ENCODE measurements around the gene TMPRSS3.

The TMPRSS3 gene

GRCh38 chr21:42423197-42423675, 27.4 kb upstream of the TMPRSS3 start:
- DNase-seq (ENCODE audit: insufficient read length, low spot score) (no peak), FAIRE-seq (no peak)
- no peak for TF ChIP-seq CTCF (IDR thresholded peaks at IDR 0.05; ENCODE audit: insufficient read depth, missing control alignments)

- DNase-seq (ENCODE audit: insufficient read length, low spot score) (no peak), FAIRE-seq (no peak)
- TF ChIP-seq CTCF (IDR thresholded peaks at IDR 0.05; ENCODE audit: insufficient read depth, missing control alignments), result no peak
These were observed 25.4 kb upstream of the TMPRSS3 start for GRCh38 chr21:42421018-42421793.

- FAIRE-seq, result no peak
- no peak for DNase-seq (ENCODE audit: insufficient read length, low spot score)
These were observed 24.0 kb upstream of the TMPRSS3 start for GRCh38 chr21:42419845-42420244.

GRCh38 chr21:42418886-42419285, 23.0 kb upstream of the TMPRSS3 start:
- no peak for FAIRE-seq
- TF ChIP-seq CTCF (IDR thresholded peaks at IDR 0.05; ENCODE audit: insufficient read depth, missing control alignments), result no peak

More at GRCh38 chr21:42419845-42420244, 24.0 kb upstream of the TMPRSS3 start:
- no peak for TF ChIP-seq CTCF (IDR thresholded peaks at IDR 0.05; ENCODE audit: insufficient read depth, missing control alignments)

GRCh38 chr21:42417533-42417932, 21.7 kb upstream of the TMPRSS3 start:
- FAIRE-seq, result no peak
- no peak for TF ChIP-seq CTCF (IDR thresholded peaks at IDR 0.05; ENCODE audit: insufficient read depth, missing control alignments)

More at GRCh38 chr21:42418886-42419285, 23.0 kb upstream of the TMPRSS3 start:
- DNase-seq (ENCODE audit: insufficient read length, low spot score), result no peak

GRCh38 chr21:42414928-42415769, 19.3 kb upstream of the TMPRSS3 start:
- FAIRE-seq (no peak), DNase-seq (ENCODE audit: insufficient read length, low spot score) (no peak)
- TF ChIP-seq CTCF (IDR thresholded peaks at IDR 0.05; ENCODE audit: insufficient read depth, missing control alignments), result no peak

More at GRCh38 chr21:42417533-42417932, 21.7 kb upstream of the TMPRSS3 start:
- DNase-seq (ENCODE audit: insufficient read length, low spot score), result no peak
